K562 (cell line): ENCODE measurements around the gene HES6. TPM values are rescaled to one million over a fixed set of nuclear protein-coding genes. Genes with fewer than 3 reads are reported as not detected.
A peak's percentile ranks its signal among the peaks of the same experiment; 100 is the strongest.

ENCODE experiments used
- CREB5 ChIP-seq: fragments of 250-450 bp; sonication (Bioruptor Pico); IDR thresholded peaks from 2 replicates; pipeline ENCODE4 v1.5.0; 2020; ENCODE audit warnings: mild to moderate bottlenecking
- CTCFL ChIP-seq: IDR thresholded peaks from 2 replicates; pipeline ENCODE4 v1.6.1; 2011; ENCODE audit warnings: borderline replicate concordance, low read depth, mild to moderate bottlenecking, moderate library complexity, low read length; ENCODE audit not compliant: insufficient read depth, poor library complexity, severe bottlenecking
- E4F1 ChIP-seq: fragments of 250-450 bp; sonication (Bioruptor Pico); IDR thresholded peaks from 2 replicates; pipeline ENCODE4 v1.5.0; 2021; ENCODE audit warnings: mild to moderate bottlenecking, borderline replicate concordance
- ELK1 ChIP-seq: sonication (generic); formaldehyde crosslinking; IDR thresholded peaks from 2 replicates; pipeline ENCODE4 v1.8.1; 2022; ENCODE audit warnings: missing genetic modification reagents
- GTF2B ChIP-seq: IDR thresholded peaks from 2 replicates; pipeline ENCODE4 v1.6.1; 2011; ENCODE audit not compliant: insufficient read length; ENCODE audit errors: extremely low read depth
- HMG20B ChIP-seq: fragments of 250-450 bp; sonication (Bioruptor Pico); IDR thresholded peaks from 2 replicates; pipeline ENCODE4 v1.5.0; 2021; ENCODE audit warnings: mild to moderate bottlenecking
- HNRNPL ChIP-seq: fragments of 200-400 bp; formaldehyde crosslinking; IDR thresholded peaks from 2 replicates; pipeline ENCODE4 v1.6.1; 2017; ENCODE audit warnings: low read depth, mild to moderate bottlenecking, low read length
- NEUROD1 ChIP-seq: fragments of 150-350 bp; IDR thresholded peaks from 2 replicates; pipeline ENCODE4 v1.6.1; 2014; ENCODE audit warnings: borderline replicate concordance, low read length, low read depth; ENCODE audit not compliant: partially characterized antibody
- NR4A1 ChIP-seq, 2 experiments: fragments of 250-450 bp in 1 of 2; fragments of 450-650 bp in 1 of 2; sonication (Bioruptor Pico) in 1 of 2; IDR thresholded peaks; 2 replicates each; pipeline versions ENCODE4 v1.4.0 to v1.6.1; 2016 to 2020; ENCODE audit warnings: mild to moderate bottlenecking in 2 of 2, missing compliant biosample characterization in 1 of 2, missing genetic modification characterization in 1 of 2, moderate library complexity in 1 of 2
- POLR2AphosphoS5 ChIP-seq: IDR thresholded peaks from 2 replicates; pipeline ENCODE4 v1.6.1; 2011; ENCODE audit warnings: mild to moderate bottlenecking, low read depth, low read length, moderate library complexity; ENCODE audit not compliant: control insufficient read depth, insufficient read depth
- RBM25 ChIP-seq: fragments of 200-400 bp; formaldehyde crosslinking; IDR thresholded peaks from 2 replicates; pipeline ENCODE4 v1.6.1; 2018; ENCODE audit warnings: low read length, low read depth, moderate library complexity; ENCODE audit not compliant: severe bottlenecking
- SNIP1 ChIP-seq: fragments of 450-650 bp; IDR thresholded peaks from 2 replicates; pipeline ENCODE4 v1.7.1; 2017; ENCODE audit warnings: low read depth, mild to moderate bottlenecking
- TAF15 ChIP-seq: fragments of 200-400 bp; formaldehyde crosslinking; IDR thresholded peaks from 2 replicates; pipeline ENCODE4 v1.6.1; 2017; ENCODE audit warnings: mild to moderate bottlenecking, low read depth, low read length, moderate library complexity
- TBP ChIP-seq: optimal IDR thresholded peaks from 2 replicates; pipeline ENCODE3; 2011; ENCODE audit warnings: low read depth, low read length, improper control_type of control experiment
- TRIM28 ChIP-seq: fragments of 450-650 bp; IDR thresholded peaks from 2 replicates; pipeline ENCODE4 v1.6.1; 2017
- ZNF146 ChIP-seq: IDR thresholded peaks from one replicate; pipeline ENCODE4 v1.6.1; 2018; ENCODE audit warnings: missing compliant biosample characterization; ENCODE audit not compliant: unreplicated experiment
- ZNF23 ChIP-seq: fragments of 250-450 bp; sonication (Bioruptor Pico); IDR thresholded peaks from 2 replicates; pipeline ENCODE4 v1.4.0; 2020; ENCODE audit warnings: mild to moderate bottlenecking
- ZNF232 ChIP-seq: sonication (generic); formaldehyde crosslinking; IDR thresholded peaks from 2 replicates; pipeline ENCODE4 v1.8.0; 2022; ENCODE audit warnings: mild to moderate bottlenecking, missing genetic modification reagents
- ZNF551 ChIP-seq: fragments of 250-450 bp; sonication (Bioruptor Pico); IDR thresholded peaks from 2 replicates; pipeline ENCODE4 v1.5.0; 2021; ENCODE audit warnings: mild to moderate bottlenecking, moderate library complexity
- polyA plus RNA-seq, 8 experiments: library from polyadenylated mRNA; depleted of rRNA in 4 of 8; stranded (reverse) in 5 of 8; unstranded in 3 of 8; fragments of >200 nt; fragmentation: Nextera tagmentation in 2 of 8; fragmentation: Illumina TruSeq in 1 of 8; extraction: Ambion mirVana in 2 of 8; extraction: Trizol in 1 of 8; gene quantifications; 2 replicates each; pipeline versions ENCODE4 v1.2.1 to v1.2.3, GENCODE V29; 2011 to 2014; ENCODE audit warnings: inconsistent platforms in 1 of 8, missing spikeins in 1 of 8
- total RNA-seq, 7 experiments: library from RNA; depleted of rRNA in 6 of 7; stranded (reverse); fragments of >200 nt in 6 of 7; fragmentation: Illumina TruSeq in 2 of 7; extraction: Trizol in 2 of 7; gene quantifications; 2 replicates each; pipeline versions ENCODE4 v1.2.1 to v1.2.3, GENCODE V29; 2011 to 2021; ENCODE audit warnings: low replicate concordance in 1 of 7

The HES6 gene
- total and polyA plus RNA-seq, 9 of the 15 experiments (the other 6 are each of a cell fraction or from before 2014, with no cell fraction given): 6.2 to 133 (median 29.2) TPM

GRCh38 chr2:238231251-238231793 lies 8.5 kb downstream of the HES6 start (continued):
- TF ChIP-seq GTF2B: no peak
- no peak for TF ChIP-seq TRIM28
- TF ChIP-seq NR4A1 (CRISPR knock-in tag; IDR thresholded peaks at IDR 0.05): no peak
- no peak for TF ChIP-seq NR4A1 (tag; IDR thresholded peaks at IDR 0.05)
- TF ChIP-seq ZNF551 (CRISPR knock-in tag): no peak
- no peak for TF ChIP-seq ELK1 (CRISPR knock-in tag)
- TF ChIP-seq ZNF232: no peak
- TF ChIP-seq RBM25: no peak
- TF ChIP-seq HMG20B (CRISPR knock-in tag): no peak
- no peak for TF ChIP-seq POLR2AphosphoS5
- no peak for TF ChIP-seq TAF15
- TF ChIP-seq ZNF23 (CRISPR knock-in tag): no peak
- TF ChIP-seq NEUROD1: no peak
- TF ChIP-seq CREB5 (CRISPR knock-in tag): no peak
- no peak for TF ChIP-seq E4F1 (CRISPR knock-in tag)
- TF ChIP-seq ZNF146 (CRISPR knock-in tag): no peak
- TF ChIP-seq TBP: peak; percentile 57
- TF ChIP-seq HNRNPL: no peak
- no peak for TF ChIP-seq CTCFL
- no peak for TF ChIP-seq SNIP1
